ENCODE measurements around the gene OPA1.

DNA sequence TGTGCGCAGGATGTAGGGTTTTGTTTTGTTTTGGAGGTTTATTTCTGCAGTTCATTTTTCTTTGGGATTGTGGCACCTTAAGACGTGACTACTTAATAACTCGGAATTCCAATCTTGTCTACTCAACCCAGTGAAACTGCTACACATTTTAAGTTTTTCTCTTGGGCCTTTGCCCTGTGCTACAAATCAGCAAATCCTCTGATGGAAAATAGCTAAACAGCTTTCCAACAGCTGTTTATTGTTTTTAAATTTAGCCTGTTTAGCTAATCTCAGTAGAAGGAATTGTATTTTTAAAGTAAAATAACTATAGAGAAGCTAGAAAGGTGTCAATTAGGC lies 48.4 kb downstream of the OPA1 start:
- no peak for TF ChIP-seq GATA2 (IDR thresholded peaks at IDR 0.05; ENCODE audit: low read depth, low read length)
- no peak for TF ChIP-seq GATA3 (IDR thresholded peaks at IDR 0.05; ENCODE audit: low read depth, low read length)
